Measurements from ENCODE around the gene CFAP61.

DNA sequence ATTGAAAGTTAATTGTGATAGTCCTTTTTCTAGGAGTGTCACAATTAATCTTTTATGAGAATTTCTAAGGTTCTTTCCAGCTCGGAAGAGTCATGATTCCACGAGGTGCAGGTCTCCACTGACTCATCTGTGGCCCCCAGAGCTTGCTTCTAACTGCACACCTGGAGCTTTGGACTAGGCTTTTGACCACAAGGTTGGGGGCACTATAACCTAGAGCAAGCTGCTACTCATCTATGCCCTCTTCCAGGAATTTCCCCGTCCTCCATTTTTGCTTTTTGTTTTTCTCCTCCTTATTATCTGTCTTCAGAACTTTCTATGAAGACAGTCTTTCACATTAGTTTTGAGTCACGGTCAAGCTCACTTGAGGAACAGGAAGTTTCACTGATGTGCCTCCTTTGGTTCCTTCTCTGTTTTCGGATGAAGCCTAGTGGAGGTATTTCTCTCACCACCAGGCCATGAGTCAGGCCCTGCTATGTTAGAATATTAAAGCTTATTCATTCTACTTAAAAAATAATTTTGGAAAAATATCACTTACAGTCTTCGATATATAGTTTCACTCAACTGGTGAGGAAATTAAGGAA, 196.4 kb downstream of the CFAP61 start:
- TF ChIP-seq, protein P1, sequence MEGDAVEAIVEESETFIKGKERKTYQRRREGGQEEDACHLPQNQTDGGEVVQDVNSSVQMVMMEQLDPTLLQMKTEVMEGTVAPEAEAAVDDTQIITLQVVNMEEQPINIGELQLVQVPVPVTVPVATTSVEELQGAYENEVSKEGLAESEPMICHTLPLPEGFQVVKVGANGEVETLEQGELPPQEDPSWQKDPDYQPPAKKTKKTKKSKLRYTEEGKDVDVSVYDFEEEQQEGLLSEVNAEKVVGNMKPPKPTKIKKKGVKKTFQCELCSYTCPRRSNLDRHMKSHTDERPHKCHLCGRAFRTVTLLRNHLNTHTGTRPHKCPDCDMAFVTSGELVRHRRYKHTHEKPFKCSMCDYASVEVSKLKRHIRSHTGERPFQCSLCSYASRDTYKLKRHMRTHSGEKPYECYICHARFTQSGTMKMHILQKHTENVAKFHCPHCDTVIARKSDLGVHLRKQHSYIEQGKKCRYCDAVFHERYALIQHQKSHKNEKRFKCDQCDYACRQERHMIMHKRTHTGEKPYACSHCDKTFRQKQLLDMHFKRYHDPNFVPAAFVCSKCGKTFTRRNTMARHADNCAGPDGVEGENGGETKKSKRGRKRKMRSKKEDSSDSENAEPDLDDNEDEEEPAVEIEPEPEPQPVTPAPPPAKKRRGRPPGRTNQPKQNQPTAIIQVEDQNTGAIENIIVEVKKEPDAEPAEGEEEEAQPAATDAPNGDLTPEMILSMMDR (IDR thresholded peaks at IDR 0.05; ENCODE audit: low read depth, low read length) = no peak
- TF ChIP-seq POLR2A (IDR thresholded peaks at IDR 0.05; ENCODE audit: extremely low read depth, insufficient read length) = no peak

All from NB4 (cell line).